Activated naive CD8-positive, alpha-beta T cell treated with anti-CD3 and anti-CD28 coated beads, Interleukin-2, amount 50 U/mL, for 16 hours (primary cell): Measurements from ENCODE around the gene CHRNA1.

Experiments used
- DNase-seq: peaks from one replicate; pipeline ENCODE4 v3.0.0-alpha.2; 2020; ENCODE audit warnings: low read depth, low spot score

The CHRNA1 gene

GRCh38 chr2:174764280-174765255 lies at the start of gene CHRNA1:
CHRNA1 (minus strand) TSS chr2:174764472; CDS start chr2:174764394, 78 bp downstream.
- no peak for DNase-seq

GRCh38 chr2:174812037-174812436 lies 47.8 kb upstream of the CHRNA1 start:
- no peak for DNase-seq

- DNase-seq: no peak
Measured at GRCh38 chr2:174807931-174808330, 43.7 kb upstream of the CHRNA1 start.

GRCh38 chr2:174805803-174806202 lies 41.5 kb upstream of the CHRNA1 start:
- no peak for DNase-seq

GRCh38 chr2:174802459-174802858 lies 38.2 kb upstream of the CHRNA1 start:
- no peak for DNase-seq

- no peak for DNase-seq
Measured at GRCh38 chr2:174800436-174801205, 36.3 kb upstream of the CHRNA1 start.

GRCh38 chr2:174798801-174799200 lies 34.5 kb upstream of the CHRNA1 start:
- no peak for DNase-seq

- no peak for DNase-seq
Measured at GRCh38 chr2:174797781-174798276, 33.6 kb upstream of the CHRNA1 start.

GRCh38 chr2:174796319-174796771 lies 32.1 kb upstream of the CHRNA1 start:
- no peak for DNase-seq

- no peak for DNase-seq
Measured at GRCh38 chr2:174794851-174795374, 30.6 kb upstream of the CHRNA1 start.

- no peak for DNase-seq
Measured at GRCh38 chr2:174792309-174793025, 28.2 kb upstream of the CHRNA1 start.

GRCh38 chr2:174791746-174792280 lies 27.5 kb upstream of the CHRNA1 start:
- no peak for DNase-seq

GRCh38 chr2:174791020-174791419 lies 26.7 kb upstream of the CHRNA1 start:
- DNase-seq: no peak

- no peak for DNase-seq
Measured at GRCh38 chr2:174789001-174789400, 24.7 kb upstream of the CHRNA1 start.

GRCh38 chr2:174788291-174788929 lies 24.1 kb upstream of the CHRNA1 start:
- no peak for DNase-seq

GRCh38 chr2:174787487-174788205 lies 23.4 kb upstream of the CHRNA1 start:
- DNase-seq: no peak

GRCh38 chr2:174786066-174786725 lies 21.9 kb upstream of the CHRNA1 start:
- no peak for DNase-seq

- no peak for DNase-seq
Measured at GRCh38 chr2:174785481-174785880, 21.2 kb upstream of the CHRNA1 start.

- no peak for DNase-seq
Measured at GRCh38 chr2:174784909-174785308, 20.6 kb upstream of the CHRNA1 start.
